Umbilical cord (tissue), 2 donors: Measurements from ENCODE around the gene MILR1. TPM values are rescaled to one million over a fixed set of nuclear protein-coding genes. Genes with fewer than 3 reads are reported as not detected.
"Not testable (repeated sequence)": the region's sequence is repeated elsewhere in the genome, so short reads cannot be mapped to it uniquely, and the experiment has no call there.

ENCODE experiments used
- DNase-seq: peaks from one replicate; pipeline ENCODE4 v3.0.0-alpha.2; 2015; ENCODE audit warnings: low spot score
- total RNA-seq: library from RNA; depleted of rRNA; stranded (reverse); fragments of >200 nt; gene quantifications from one replicate; pipeline ENCODE4 v1.2.3, GENCODE V29; 2014; ENCODE audit warnings: low replicate concordance; ENCODE audit not compliant: insufficient read depth

Gene MILR1
- total RNA-seq, 1 donor from 2014 or later, result 9.9 TPM

DNA sequence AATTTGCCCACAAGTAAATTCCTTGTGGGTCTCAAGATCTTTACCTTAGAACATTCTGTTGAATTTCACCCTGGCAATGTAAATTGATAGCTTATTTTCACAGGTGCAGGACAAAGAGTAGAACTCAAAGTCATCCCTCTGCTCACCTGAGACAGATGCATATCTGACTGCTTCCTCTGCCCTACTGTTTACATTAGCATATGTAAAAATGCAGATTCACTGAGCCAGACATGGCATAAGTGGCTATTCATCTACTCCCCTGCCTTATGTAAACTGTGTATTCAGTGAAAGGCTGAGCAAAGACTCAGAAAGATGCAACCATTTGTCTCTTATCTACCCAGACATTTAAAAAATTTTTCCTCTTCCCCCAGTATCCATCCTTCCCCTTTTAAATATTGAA, 22.3 kb upstream of the MILR1 start:
- DNase-seq, result no peak

DNA sequence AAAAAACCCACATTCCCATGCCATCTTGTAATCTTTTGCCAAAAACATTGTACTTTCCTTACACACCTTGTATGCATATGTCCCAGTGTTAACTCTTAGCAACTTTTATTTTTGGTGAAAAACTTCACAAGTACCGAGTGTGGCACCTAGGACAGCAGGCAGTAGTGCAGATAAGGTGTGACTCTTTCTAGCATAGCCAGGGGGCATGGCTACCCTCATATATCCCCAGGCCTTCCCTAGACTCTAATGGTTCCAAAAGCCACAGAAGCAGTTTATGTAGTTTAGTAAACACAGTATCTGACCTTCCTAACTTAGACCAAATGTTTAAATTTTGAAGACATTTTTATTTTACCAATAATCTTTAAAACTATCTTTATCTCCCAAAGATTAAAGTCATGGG, 20.5 kb upstream of the MILR1 start:
- DNase-seq, result no peak

GRCh38 chr17:64430036-64430435, 18.9 kb upstream of the MILR1 start:
- not testable (repeated sequence) for DNase-seq

DNA sequence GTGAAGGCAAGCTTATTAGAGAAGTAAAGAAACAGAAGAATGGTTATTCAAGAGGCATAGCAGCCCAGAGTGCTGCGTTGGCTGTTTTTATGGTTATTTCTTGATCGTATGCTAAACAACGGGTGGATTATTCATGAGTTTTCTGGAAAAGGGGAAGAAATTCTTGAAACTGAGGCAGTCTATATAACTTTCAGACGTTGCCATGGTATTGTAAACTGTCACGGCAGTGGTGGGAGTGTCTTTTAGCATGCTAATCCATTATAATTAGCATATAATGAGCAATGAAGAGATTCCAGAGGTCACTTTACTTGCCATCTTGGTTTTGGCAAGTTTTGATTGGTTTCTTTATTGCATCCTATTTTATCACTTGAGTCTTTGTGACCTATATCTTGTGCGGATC, 17.4 kb upstream of the MILR1 start:
- DNase-seq, result no peak

DNA sequence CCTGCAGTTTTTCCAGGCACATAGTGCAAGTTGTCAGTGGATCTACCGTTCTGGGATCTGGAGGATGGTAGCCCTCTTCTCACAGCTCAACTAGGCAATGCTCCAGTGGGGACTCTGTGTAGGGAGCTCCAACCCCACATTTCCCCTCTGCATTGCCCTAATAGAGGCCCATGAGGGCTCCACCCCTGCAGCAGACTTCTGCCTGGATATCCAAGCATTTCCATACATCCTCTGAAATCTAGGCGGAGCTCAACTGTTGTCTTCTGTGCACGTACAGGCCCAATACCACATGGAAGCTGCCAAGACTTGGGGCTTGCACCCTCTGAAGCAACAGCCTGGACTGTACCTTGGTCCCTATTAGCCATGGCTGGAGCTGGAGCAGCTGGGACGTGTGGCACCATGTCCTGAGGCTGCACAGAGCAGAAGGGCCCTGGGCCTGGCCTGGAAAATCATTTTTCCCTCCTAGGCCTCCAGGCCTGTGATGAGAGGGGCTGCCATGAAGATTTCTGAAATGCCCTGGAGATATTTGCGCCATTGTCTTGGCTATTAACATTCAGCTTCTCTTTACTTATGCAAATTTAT, 10.9 kb upstream of the MILR1 start:
- DNase-seq, result no peak

- not testable (repeated sequence) for DNase-seq
Measured at GRCh38 chr17:64439521-64439920, 9.4 kb upstream of the MILR1 start.

DNA sequence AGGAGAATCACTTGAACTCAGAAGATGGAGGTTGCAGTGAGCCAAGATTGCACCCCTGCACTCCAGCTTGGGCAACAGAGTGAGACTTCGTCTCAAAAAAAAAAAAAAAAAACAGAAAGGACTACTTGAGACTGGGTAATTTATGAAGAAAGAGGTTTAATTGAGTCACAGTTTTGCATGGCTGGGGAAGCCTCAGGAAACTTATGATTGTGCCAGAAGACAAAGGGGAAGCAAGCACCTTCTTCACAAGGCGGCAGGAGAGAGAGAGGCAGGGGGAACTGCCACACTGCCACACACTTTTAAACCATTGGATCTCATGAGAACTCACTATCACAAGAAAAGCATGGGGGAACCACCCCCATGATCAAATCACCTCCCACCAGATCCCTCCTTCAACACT, 9.0 kb upstream of the MILR1 start:
- DNase-seq, result no peak

DNA sequence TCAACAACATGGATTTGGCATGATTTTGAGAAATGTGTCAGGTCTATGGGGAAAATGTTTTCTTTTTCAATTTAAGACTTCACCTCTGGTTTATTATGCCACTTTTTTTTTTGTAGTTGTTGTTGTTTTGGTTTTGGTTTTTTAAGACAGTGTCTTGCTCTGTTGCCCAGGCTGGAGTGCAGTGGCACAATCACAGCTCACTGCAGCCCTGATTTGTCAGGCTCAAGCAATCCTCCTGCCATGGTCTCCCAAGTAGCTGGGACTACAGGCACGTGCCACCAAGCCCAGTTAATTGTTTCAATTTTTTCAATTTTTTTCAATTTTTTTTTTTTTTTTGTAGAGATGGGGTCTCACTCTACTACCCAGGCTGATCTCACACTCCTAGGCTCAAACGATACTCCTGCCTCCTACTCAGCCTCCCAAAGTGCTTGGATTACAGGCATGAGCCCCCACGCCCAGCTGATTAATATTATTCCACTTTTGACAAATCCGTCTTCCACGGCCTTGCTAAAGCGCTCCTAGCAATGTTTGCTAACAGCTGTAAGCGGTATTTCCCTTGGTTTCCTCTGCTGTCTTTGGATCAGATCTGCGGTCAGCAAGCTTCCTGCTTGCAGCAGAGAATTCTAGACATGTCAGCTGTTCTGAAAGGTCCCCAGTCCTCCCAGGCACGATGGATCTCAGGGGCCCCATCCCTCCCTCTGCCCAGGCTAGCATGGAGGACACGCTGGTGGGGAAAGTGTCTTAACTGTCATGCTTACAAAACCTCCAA, 7.0 kb upstream of the MILR1 start:
- DNase-seq, result peak; percentile 50

DNA sequence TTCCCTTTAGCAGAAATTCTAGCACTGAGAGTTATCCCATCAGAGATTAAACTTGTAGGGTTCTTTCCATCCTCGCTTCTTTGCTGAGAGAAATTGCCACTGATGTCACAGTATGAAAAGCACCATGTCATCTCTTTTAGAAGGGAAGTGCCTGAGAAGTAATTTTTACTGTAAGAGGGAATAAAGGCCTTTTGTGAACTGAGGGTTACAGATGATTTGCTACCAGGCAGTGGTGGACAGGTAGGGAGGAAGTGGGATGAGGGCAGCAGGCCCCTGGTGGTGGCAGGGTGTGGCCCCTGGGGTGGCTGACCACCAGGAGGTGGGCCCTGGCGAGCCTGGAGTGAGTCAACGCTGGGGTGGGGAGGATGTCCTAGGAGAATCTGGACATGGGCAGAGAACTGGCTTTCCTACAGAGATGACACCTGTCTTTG, 6.4 kb upstream of the MILR1 start:
- DNase-seq, result no peak

DNA sequence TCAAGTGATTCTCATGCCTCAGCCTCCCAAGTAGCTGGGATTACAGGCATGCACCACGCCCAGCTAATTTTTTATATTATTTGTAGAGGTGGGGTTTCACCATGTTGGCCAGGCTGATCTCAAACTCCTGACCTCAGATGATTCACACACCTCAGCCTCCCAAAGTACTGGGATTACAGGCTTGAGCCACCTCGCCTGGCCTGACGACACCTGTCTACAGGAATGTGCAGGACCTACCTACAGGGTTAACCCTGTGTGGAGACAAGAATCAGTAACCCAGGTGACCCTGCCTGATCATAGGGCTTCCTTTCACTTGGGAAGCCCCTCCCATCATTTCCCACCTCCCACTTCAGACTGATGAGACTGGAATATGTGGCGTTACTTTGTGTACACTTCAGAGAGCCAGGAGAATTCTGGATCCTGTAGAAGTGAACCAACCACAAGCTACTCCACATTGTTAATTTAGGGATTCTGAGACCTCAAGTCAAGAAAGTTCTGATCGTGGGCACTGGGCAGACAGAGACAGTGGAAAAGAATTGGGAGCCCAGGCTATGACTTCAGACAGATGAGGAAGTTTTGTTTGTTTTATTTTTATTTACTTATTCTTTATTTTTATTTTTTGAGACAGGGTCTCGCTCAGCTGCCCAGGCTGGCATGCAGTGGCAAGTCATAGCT, 5.7 kb upstream of the MILR1 start:
- no peak for DNase-seq

- DNase-seq, result no peak
Measured at GRCh38 chr17:64447526-64447925, 1.4 kb upstream of the MILR1 start.

- no peak for DNase-seq
Measured at GRCh38 chr17:64449545-64449944, 630 bp downstream of the MILR1 start.

- DNase-seq, result peak; percentile 22
Measured at GRCh38 chr17:64455993-64456885, 7.3 kb downstream of the MILR1 start.

- no peak for DNase-seq
Measured at GRCh38 chr17:64457156-64457555, 8.2 kb downstream of the MILR1 start.

- DNase-seq, result no peak
Measured at GRCh38 chr17:64458756-64459155, 9.8 kb downstream of the MILR1 start.

DNA sequence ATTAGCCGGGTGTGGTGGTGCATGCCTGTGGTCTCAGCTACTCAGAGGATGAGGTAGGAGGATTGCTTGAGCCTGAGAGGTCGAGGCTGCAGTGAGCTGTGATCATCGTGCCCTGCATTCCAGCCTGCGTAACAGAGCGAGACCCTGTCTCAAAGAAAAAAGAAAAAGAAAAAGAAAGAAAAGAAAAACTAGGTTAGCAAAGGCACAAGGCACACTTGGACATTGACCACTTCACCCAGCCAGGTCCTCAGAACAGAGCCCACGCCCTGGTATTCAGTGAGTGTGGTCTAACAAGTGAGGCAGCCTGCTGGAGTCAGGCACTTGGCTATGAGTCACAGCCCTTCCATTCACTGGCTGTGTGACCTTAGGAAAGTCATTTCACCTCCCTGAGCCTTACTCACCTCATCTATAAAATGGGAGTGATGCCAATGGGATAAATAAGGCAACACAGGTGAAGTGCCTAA, 10.4 kb downstream of the MILR1 start:
- no peak for DNase-seq

- not testable (repeated sequence) for DNase-seq
Measured at GRCh38 chr17:64459818-64460217, 10.9 kb downstream of the MILR1 start.

GRCh38 chr17:64460955-64461354, 12.0 kb downstream of the MILR1 start:
- DNase-seq, result no peak

DNA sequence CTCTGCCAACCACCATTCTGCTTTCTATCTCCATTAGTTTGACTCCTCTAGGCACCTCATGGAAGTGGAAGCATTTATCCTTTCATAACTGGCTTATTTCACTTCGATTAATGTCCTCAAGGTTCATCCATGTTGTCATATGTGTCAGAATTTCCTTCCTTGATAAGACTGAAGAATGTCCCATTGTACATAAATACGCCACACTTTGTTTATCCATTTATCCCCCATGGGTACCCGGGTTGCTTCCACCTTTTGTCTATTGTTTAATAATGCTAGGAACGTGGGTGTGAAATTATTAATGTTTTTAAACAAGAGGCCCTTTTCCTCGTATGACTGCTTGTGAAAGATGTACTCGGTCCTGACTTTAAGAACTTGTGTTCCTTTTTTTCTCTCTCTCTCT, 12.9 kb downstream of the MILR1 start:
- DNase-seq, result no peak

DNA sequence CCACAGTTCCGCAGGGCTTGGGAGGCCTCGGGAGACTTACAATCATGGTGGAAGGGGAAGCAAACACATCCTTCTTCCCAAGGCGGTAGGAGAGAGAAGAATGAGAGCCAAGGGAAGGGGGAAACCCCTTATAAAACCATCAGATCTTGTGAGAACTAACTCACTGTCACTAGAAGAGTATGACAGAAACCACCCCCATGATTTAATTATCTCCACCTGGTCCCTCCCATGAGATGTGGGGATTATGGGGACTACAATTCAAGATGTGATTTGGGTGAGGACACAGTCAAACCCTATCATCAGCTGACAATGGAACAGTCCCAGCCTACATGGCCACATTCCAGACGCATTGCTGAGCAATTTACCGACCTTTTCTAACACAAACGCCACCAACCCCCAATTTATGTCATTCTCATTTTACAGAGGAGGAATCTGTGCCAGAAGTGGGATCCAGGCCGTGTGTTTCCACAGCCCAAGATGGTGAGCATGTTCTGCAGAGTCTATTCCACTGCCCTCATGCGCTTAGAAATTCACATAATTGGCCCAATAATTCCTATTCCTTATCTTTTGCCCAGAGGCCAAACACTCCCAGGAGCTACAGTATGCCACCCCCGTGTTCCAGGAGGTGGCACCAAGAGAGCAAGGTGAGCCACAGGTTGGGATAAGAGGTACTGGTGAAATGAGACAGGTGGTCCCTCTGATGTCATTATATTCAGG, 17.3 kb downstream of the MILR1 start:
- no peak for DNase-seq

DNA sequence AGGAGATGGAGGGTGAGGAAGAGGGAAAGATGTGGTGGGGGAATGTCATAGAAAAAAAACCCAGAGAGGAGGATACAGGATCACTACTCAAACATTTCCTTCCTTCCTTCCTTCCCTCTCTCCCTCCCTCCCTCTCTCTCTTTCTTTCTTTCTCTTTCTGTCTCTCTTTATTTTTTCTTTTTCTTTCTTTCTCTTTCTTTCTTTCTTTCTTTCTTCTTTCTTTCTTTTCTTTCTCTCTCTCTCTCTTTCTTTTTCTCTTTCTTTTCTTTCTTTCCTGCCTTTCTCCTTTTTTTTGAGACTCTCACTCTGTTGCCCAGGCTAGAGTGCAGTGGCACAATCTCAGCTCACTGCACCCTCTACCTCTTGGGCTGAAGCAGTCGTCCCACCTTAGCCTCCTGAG, 17.9 kb downstream of the MILR1 start:
- DNase-seq, result not testable (repeated sequence)
